NCI-H2107 treated with DMSO at 0.1 percent for 48 hours (cell line): ENCODE measurements around the gene MBD6.
"Not testable (repeated sequence)": the region's sequence is repeated elsewhere in the genome, so short reads cannot be mapped to it uniquely, and the experiment has no call there.

Experiments used
- DNase-seq: peaks from one replicate; lab custom pipeline; 2025; ENCODE audit not compliant: unreplicated experiment; lab: John Stamatoyannopoulos, UW

The MBD6 gene

GRCh38 chr12:57515408-57515933 is 7.2 kb upstream of the MBD6 start:
- no peak for DNase-seq

- no peak for DNase-seq
Measured at GRCh38 chr12:57515934-57516541, 6.6 kb upstream of the MBD6 start.

GRCh38 chr12:57516617-57517153 is 5.9 kb upstream of the MBD6 start:
- DNase-seq, result no peak

GRCh38 chr12:57517187-57517586 is 5.4 kb upstream of the MBD6 start:
- DNase-seq, result no peak

- not testable (repeated sequence) for DNase-seq
Measured at GRCh38 chr12:57517718-57518117, 4.9 kb upstream of the MBD6 start.

- no peak for DNase-seq
Measured at GRCh38 chr12:57518176-57518919, 4.3 kb upstream of the MBD6 start.

GRCh38 chr12:57518920-57519795 is 3.5 kb upstream of the MBD6 start:
- no peak for DNase-seq

- no peak for DNase-seq
Measured at GRCh38 chr12:57519796-57520052, 2.9 kb upstream of the MBD6 start.

GRCh38 chr12:57520053-57520818 is 2.4 kb upstream of the MBD6 start, which contains the start of gene DDIT3:
Gene DDIT3 (minus strand): TSS chr12:57520514. CDS start chr12:57517406, 3,108 bp downstream.
- DNase-seq, result peak; percentile 98

GRCh38 chr12:57521525-57522010 is 1.1 kb upstream of the MBD6 start:
- no peak for DNase-seq

- peak; percentile 21 for DNase-seq
Measured at GRCh38 chr12:57522887-57523705, 472 bp downstream of the MBD6 start.

- DNase-seq, result no peak
Measured at GRCh38 chr12:57523706-57524614, 1.3 kb downstream of the MBD6 start.

GRCh38 chr12:57524814-57525614 is 2.4 kb downstream of the MBD6 start:
- DNase-seq, result no peak

- no peak for DNase-seq
Measured at GRCh38 chr12:57525615-57526383, 3.2 kb downstream of the MBD6 start.

- DNase-seq, result no peak
Measured at GRCh38 chr12:57526477-57527126, 4.0 kb downstream of the MBD6 start.

- no peak for DNase-seq
Measured at GRCh38 chr12:57527184-57527583, 4.6 kb downstream of the MBD6 start.

GRCh38 chr12:57528176-57528575 is 5.6 kb downstream of the MBD6 start:
- DNase-seq, result no peak
